ENCODE data around the gene RAD51D.

The RAD51D gene

DNA sequence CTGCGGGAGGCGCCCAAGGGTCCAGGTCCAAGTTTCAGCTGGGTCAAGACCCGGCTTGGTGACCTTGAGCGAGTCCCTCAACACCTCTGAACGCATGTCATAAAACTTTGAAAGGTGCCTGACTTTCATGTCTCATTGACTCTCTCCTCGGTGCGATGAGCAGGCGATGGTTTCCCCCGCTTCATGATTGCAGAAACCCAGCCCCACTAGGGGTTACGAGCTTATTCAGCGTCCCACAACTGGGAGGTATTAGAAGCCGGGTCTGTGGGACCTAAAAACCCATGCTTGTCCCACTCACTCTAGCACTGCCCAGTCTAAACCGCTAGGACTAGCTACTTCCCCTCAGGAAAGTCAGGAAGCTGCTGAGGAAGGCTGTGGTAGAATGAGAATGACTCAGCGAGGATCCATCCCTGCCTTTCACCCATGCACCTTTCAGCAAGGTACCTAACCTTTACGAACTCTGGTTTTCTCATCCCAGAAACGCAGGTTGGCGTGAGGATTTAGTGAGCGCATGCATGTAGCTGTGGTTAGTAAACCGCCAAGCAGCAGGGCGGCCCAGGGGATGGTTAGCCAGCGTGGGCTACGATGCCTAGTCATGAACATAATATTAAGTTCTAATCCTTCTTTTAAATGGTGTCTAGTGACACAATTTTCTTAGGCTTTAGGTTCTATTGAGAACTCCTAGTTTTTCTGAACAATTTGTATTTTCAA, 29.9 kb downstream of the RAD51D start:
- DNase-seq, result peak; percentile 14

DNA sequence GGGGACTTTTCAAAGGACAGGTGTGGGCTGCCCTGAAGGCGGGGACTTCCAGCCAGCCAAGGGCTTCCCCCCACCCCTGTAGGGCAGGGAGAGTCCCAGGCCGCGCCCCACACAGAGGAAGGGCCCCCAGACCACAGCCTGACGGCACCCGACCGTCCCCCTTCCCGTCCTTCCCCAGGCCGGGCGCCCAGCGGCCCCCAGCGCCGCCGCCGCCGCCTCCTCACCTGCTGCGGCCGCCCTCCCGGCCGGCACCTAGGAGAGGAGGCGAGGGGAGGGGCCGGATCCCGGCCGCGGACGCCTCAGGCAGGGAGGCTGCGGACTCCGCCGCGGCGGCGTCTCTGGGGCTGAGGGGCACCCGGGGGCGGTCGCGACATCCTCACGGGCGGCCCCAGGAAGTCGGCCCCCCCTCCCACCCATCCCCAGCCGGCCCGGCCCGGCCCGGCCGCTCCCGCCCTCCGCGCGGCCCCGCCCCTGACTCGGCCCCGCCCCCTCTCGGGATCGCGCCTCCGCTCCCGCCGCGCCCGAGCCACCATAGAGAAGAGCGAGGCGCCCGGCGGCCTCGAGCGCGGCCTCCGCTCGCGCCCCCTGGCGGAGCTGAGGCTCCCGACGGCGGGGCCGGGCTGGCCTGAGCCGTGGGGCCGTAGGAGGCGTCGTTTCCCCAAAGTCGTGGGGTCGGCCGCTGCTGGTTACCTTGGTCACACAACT, 30.6 kb downstream of the RAD51D start:
- peak; percentile 82 for DNase-seq

DNA sequence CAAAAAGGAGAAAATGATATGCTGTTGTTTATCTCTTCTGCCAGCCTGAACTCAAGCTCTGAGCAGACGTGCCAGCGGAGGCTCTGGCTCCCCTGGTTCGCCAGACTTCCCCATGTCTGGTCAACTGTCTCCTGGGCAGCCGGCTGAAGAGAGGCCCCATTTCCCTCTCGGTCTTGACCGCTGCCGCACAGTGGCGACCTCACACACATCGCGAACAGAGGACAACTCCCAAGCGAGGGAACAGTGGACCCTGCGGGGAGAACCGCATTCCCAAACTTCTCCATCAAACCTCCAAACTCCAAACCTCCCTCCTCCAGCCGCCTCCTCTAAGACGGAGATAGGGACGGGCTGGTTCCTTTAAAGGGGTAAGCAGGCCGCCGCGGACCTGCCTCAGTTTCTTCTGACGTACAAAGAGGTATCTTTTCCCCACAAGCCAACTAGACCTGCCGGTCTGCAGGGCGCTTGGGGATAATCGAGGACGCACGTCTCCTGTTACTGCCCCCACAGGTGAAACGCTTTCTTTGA, 31.2 kb downstream of the RAD51D start:
- no peak for DNase-seq

DNA sequence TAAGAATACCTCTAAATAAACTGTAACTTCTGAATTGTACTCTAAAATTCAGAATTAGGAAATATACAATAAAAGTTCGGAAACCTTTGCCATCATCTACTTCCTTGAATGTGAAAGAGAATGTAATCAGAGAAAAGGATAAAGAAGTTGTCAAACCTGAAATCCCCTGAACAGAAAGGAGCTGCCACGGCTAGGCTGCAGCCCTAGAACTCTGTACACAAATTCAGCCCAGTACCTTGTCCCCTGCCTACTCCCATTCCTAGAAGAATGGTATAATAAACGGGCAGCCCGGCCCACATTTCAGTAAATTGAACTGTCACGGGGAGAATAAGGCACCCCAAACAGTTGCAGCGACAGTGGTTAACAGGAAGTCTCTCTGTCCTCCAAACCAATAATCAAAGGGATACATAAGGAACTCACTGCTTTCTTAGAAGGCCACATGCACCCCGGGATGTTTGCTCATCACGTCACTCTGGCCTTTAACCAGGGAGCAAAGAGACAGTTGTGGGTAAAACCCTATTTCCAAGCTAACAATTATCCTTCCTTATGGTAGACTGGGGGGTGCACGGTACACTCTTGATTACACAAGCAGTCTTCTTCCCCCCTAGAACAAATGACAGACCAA, 31.8 kb downstream of the RAD51D start:
- no peak for DNase-seq

DNA sequence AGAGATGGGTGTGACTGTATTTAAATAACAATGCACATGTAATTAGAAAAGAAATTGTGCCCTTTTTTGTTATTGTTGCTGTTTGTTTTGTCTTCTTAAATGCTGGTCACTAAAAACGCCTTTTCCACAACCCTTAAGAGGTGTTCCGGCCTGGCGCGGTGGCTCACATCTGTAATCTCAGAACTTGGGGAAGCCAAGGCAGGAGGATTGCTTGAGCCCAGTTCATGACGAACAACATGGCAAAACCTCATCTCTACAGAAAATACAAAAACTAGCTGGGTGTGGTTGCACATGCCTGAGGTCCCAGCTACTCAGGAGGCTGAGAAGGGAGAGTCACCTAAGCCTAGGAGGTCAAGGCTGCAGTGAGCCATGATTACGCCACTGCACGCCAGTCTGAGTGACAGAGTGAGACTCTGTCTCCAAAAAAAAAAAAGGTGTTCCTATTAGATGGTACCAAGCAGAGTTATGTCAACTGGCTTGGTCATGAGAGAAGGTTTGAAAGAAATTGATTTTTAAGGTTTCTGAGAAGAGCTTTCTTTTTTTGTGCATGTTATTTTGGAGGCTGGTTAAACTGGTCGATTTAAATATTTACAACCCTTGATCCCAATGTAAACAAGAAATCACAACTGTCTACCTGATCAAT, 32.6 kb downstream of the RAD51D start:
- no peak for DNase-seq

DNA sequence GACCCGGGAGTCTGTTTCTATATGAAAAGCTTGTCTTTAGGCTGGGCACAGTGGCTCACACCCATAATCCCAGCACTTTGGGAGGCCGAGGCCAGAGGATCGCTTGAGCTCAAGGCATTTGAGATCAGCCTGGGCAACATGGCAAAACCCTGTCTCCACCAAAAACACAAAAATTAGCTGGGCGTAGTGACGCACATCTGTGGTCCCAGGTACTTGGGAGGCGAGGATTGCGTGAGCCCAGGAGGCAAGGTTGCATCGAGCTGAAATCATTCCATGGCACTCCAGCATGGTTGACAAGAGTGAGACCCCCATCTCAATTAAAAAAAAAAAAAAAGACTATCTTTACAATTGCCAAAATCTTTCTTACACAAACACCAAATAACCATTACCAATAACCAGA, 33.5 kb downstream of the RAD51D start:
- no peak for DNase-seq

DNA sequence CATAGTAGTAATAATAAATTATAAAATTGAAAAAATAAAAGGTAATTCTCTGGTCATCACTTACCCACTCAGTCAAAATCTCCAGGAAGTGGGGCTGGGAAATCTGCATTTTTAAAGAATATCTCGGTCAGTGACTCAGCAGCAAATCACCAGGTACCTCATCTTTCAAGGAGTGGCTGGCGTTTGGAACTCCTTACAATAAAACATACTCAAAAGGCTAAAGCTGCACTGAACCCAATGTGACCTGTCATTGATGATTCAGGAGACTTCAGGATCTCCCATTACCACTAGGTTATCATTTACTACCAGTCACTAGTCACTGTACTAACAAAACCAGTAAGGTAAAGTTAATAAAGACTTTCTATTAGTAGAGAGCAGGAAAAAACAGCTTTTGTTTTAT, 34.7 kb downstream of the RAD51D start:
- no peak for DNase-seq

DNA sequence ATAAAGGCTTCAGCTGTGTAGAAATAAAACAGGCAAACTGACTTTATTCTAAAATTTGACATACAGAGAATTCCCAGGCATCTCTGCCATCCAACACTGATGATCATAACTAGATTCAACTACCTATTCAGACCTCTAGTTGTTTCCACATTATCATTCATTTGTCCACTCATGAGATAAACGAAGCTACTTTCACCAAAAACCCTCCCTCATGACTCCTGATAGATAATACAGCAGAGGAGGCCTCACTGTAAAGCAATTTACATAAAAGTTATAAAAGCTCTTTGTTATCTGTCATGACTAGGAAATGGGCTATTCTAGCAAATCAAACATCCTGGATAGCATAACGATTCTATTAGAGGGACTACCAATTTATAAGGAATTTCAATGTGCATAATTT, 36.6 kb downstream of the RAD51D start:
- DNase-seq, result no peak

DNA sequence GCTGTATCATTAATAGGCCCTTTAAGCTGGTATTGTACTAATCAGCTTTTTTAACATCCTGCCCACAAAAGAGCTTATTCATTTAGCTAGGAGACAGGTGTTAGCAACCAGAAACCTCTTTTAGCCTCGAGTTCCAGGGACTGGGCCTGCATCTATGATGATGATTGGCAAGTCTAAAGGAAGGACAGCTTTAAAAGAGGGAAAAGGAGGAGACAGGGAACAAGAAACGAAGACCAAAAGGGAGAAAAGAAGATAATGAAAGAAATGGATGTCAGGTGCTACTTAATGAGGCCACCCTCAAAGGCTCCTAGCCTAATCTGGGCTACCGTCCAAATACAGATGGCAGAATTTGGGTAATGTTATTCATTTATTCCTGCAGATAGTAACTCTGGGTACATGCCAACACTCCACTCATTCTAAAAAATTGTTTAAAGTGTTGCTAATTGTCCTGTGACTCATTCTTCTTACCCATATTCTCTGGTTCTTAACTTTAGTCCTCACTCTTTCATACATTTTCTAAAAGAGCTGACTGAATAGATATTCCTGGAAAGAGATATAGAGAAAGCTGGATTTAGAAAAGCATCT, 37.5 kb downstream of the RAD51D start:
- DNase-seq, result no peak

DNA sequence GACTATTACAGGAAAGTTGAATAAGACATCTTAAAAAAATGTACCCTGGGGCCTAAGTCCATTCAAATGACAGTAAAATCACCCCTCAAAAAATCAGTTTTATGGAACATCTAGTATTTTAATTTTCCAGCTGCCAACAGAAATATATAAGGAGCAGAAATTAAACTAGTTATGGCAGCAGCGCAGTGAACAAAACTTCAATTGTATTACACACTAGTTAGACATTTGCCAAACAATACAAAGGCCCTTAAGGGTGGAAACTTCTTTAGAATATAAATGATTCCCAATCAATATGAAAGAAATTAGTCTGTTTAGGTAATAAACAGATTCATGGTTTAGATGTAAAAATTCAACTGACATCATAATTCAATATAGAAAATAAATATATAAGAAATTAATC, 38.0 kb downstream of the RAD51D start:
- no peak for DNase-seq

DNA sequence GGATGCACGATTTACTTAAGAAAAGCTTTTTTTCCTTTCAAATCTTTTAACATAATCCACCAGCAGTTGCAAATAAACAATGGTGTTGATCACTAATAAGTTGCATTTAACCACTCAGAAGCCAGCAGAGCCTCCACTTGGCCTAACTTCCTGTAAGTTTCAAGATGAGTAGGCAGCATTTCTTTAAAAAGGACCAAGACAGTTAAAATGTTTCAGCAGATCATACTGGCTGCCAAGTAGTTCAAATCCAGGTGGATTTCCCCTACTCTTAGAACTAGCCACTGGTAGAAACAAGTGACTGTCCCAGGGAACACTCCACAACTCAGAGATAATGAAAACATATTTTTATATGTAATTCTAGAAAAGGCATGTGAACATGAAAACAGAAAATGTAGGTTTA, 39.1 kb downstream of the RAD51D start:
- no peak for DNase-seq

DNA sequence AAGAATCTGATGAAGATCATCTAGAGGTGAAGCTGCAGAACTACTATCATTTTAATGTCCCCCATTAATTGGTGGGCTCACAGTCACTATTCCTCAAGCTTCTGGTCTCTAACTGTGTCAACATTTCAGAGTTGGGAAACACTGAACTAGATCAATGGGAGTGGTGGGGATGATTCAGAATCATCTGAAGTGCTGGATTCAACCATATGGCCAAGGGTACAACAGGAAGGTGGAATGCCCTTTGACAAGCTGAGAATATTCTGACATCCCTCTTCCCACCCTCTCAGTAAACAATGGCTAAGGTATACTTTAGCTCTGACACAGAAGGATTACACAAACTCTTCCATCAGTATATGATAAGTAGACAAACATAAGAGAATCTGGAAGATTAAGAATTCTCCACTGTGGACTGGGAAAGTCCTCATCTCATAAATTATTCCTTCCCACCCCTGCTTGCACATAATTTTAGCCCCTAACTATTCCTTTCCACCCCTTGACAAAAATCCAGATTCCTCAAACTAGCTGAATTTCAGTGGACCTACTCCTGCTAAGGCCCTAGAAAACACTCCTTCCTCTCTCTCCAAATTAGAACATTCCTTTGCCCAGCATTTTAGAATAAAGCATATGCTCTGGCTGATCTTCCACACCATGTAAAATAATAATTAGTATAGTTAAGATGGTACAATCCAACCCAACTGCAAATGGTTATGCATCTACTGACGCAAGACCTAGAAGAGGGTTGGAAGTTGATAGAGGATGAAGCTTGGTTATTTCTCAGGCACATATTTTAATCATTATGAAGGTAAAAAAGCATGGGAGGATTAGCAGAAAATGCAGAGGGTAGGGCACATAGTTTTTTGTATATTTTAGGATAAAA, 39.9 kb downstream of the RAD51D start:
- DNase-seq, result no peak

DNA sequence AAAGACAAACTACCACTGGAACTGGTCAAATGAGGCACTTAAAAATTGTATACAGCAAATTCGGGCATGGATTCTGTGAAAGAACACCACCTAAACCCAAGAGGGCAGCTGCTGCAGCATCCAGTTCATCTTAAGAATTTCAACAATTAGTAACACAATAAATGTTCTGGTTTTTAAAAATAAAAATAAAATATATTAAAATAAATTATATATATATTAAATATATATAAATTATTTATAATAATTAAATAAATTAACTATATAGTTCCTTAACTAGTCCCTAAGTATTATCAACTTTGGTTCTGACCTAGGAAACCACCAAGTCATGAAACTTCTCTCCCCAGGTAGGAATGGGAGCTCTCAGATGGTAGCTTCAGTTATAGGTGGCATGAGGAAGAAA, 42.8 kb downstream of the RAD51D start:
- no peak for DNase-seq

DNA sequence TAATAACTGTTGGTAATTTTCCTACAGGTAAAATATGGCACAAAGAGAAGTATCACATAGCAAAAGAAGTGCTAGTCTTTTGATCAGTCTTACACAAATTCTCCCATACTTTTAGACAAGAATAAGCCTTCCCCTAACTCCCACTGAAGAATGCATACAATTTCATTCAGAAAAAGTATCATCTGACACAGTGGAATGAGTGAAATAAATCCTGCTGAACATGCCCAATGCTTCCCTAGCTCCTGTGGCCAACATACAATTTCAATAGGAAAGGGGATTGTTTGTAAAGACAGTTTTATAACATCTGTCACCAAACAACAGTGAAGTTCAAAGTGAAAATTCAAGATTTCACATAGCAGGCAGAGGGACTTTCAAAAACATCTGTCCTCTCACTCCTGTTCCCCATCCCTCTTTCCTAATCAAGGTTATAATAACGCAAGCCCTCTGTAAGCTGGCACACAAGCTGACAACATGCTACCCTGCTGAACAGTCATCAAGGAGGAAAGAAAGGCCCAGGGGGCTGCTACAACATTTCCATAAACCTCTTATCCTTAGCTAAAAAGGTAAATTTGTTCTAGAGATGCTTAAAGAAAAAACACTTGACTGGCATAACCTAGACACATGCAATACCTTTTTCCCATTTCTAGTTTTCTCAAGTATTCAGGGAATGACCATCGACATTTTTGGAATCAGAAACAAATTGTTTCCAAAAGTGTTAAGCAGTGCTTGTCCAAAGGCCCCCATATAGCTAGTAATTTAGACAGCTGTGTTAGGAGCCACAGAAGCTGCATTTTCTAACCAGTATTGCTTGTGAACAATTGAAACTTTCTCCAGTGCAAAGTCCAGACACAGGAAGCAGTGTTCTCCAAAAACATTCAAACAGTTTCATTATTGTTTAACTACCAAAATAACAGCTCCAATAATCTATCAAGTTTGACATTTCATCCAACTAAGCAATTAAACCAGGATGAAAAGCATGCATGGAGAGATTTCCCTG, 44.7 kb downstream of the RAD51D start:
- no peak for DNase-seq

DNA sequence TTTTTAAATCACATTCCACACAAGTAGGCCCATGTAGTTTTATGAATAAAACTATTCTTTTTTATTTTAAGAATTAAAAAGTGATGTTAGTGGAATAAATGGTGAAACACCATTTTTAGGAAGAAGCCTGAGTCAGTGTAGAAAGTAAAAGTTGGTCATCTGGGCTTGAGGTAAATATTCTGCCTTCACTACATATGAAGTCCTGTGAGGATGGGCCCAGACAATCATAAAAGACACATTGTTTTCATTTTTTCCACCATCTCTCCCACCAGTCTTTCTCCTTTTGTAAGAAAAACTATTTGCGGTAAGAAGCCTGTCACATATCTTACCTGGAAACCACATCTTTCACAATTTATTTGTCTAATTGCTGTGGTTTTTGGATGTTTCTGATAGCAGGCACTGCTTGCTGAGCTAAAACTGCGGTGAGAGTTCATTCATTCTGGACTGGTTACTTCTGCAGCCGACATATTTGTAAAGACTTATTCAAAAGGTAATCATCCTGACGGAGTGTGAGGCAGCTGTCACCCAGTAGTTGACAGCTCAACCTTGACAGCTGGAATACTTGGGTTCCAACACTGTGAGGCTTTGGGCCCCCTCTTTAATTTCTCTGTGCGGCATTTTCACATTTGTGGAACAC, 45.6 kb downstream of the RAD51D start:
- no peak for DNase-seq

DNA sequence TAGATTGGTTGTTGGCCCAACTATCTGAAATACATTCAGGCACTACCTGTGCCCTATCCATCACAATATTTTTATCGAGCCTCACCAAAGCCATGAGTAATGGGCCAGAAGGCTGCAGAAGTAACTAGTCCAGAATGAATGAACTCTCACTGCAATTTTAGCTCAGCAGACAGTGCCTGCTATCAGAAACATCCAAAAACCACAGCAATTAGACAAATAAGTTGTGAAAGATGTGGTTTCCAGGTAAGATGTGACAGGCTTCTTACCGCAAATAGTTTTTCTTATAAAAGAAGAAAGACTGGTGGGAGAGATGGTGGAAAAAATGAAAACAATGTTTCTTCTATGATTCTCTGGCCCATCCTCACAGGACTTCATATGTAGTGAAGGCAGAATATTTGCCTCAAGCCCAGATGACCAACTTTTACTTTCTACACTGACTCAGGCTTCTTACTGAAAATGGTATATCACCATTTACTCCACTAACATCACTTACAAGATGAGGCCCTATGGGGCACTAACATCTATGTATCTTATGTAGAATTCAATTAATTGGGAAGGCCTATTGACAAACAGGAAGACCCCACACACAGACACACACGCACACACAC, 46.4 kb downstream of the RAD51D start:
- no peak for DNase-seq

DNA sequence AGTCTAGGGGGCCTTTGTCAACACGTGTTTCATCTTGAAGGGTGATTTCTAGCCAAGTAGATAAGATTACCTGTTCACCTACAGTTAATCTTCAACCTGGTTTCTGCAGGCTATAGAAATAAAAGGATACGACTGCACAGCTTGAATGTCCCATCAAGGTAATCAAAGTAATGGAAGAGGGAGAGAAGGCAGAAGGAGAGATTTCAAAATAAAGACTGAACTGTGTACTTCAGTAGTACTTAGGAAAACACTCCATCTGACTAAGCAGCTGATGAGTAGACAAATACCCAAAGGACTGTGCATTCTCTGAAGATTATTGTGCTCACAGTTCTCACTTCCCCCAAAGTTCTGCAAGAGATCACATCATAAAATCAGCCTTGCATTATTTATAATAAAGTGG, 50.3 kb downstream of the RAD51D start:
- DNase-seq, result no peak

DNA sequence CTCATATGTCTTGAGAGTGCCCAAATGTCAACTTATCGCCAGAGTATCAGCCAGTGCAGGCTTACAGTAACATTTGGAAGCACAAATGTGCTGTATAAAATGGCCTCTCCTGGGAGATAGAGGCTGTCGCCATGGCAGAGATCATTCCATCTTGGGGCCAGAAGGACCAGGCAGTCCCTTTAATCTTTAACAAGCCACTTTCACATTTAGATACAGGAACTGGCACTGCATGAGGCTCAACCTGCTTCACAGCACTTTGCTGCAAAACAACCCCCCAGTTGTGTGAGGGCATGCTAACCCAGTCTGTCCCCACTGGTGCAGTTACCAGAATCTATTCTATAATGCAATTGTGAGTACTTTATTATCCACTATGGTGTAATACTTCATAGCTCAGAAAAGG, 51.4 kb downstream of the RAD51D start:
- no peak for DNase-seq

DNA sequence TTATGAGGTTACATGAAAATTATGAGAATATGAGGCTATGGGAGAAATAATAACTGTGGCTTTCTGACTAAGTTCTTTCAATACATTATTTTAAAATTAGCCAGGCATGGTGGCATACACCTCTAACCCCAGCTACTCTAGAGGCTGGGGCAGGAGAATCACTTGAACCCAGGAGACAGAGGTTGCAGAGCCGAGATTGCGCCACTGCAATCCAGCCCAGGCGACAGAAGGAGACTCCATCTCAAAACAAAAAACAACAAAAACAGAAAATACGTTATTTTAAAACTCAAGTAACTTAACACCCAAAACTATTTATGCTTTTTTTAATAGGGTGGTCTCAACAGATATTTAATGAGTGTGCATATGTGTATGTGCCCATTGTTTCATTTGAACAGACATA, 53.8 kb downstream of the RAD51D start:
- no peak for DNase-seq

All from activated CD4-positive, alpha-beta T cell treated with anti-CD3 and anti-CD28 coated beads for 1 hour (primary cell).